HK-2 (cell line): ENCODE measurements around the gene HEBP2.

Source experiments
- DNase-seq: peaks from one replicate; pipeline ENCODE4 v3.0.0-alpha.2; 2018; ENCODE audit not compliant: unreplicated experiment

Gene HEBP2

DNA sequence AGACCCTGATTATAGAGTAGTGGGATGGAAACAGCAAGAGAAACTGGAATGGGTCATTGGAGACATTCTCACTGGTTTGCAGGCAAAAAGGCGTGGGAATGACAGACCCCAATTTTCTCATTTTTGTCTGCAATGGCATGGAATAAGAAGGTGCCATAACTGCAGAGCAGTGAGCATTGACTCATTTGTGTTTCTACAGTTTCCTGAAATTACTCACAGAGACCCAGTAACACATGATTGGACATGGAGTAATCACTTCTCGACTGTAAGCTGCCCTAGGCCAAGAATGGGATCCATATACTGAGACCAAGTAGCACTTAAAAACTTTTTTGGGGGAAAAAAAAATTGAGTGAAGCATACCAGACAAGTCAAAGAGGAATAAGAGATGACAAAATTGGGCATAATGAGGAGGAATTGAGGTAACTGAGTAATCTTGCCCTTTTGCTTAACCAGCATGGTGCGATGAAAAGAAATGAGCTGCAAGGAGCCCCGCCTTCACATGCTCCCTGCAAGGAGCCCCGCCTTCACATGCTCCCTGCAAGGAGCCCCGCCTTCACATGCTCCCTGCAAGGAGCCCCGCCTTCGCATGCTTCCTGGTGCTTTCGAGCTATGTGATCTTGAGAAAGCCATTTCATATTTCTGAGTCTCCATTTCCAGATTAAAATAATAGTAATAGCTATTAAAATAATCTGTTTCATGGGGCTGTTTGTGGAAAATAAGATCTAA, 51.1 kb downstream of the HEBP2 start:
- DNase-seq = no peak

DNA sequence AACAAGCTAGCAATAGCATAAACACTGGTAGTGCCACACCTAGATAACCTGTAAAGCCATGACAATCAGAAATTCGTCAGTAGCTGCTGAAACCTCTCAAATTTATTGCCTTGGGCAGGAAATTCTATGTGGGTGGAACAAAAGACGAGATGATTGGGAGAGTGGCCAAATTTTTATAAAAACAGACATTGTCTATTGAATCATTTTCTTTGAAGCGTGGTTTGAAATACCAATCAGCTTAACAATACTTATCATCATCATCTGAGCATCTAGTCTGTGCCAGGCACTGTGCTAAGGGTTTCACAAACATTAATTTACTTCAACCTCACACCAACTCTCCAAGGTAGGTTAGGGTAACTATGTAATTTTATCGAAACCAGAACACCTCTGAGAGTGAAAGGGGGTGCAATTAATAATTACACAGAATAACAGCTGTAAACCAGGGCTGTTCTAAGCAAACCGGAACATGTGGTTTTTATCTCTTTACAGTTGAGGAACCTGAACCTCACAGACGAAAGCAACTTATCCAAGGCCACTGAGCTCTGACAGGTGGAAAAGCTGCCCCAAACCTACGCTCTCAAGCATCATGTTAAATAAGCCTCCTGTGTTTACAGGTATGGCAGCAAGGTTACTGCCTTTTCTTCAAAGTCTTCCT, 51.9 kb downstream of the HEBP2 start:
- DNase-seq = no peak

DNA sequence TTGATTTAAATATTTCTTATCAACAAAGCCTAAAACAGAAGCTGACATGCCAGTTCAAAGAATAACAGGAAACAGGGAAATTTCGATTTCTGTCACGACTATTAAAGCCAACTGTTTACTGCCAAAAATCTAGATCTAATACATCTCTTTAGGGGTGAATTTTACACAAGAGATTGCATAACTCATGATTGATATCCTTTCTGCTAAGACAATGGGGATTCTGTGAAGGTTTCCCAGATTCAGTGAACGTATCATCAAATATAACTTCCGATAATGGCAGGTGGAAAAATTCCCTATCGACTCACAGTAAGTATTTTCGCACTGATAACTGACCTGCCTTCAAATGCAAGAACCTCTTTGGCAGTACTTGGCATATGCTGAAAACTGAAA, 52.4 kb downstream of the HEBP2 start:
- no peak for DNase-seq

GRCh38 chr6:138461647-138462046, 57.6 kb downstream of the HEBP2 start:
- DNase-seq = no peak

DNA sequence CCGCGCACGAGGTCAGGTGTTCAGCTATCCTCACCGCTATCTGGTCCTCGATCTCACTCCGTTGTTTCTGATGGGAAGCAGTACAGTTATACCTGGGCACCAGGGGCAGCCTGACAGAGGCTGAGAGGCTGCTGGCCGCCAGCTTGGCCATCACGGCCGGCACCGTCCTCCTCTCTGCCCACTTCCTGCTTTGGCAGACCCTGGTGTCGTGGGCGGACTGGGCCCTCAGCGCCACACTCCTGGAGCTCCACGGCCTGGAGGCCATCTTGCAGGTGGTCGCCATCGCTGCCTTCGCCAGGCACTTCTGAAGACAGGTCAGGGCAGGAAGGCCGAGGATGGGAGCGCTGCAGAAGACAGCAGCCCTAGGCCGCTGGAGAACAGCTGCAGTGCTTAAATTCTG, 60.1 kb downstream of the HEBP2 start:
- no peak for DNase-seq

GRCh38 chr6:138465007-138465645, 61.1 kb downstream of the HEBP2 start:
- peak; percentile 44 for DNase-seq

- no peak for DNase-seq
These were observed 63.9 kb downstream of the HEBP2 start for GRCh38 chr6:138467901-138468300.

- DNase-seq = no peak
These were observed 64.4 kb downstream of the HEBP2 start for GRCh38 chr6:138468320-138469015.
